Measurements from ENCODE around the gene RFX1. TPM values are rescaled to one million over a fixed set of nuclear protein-coding genes. Genes with fewer than 3 reads are reported as not detected.

RFX1 gene
- total RNA-seq, result 3.3 TPM

DNA sequence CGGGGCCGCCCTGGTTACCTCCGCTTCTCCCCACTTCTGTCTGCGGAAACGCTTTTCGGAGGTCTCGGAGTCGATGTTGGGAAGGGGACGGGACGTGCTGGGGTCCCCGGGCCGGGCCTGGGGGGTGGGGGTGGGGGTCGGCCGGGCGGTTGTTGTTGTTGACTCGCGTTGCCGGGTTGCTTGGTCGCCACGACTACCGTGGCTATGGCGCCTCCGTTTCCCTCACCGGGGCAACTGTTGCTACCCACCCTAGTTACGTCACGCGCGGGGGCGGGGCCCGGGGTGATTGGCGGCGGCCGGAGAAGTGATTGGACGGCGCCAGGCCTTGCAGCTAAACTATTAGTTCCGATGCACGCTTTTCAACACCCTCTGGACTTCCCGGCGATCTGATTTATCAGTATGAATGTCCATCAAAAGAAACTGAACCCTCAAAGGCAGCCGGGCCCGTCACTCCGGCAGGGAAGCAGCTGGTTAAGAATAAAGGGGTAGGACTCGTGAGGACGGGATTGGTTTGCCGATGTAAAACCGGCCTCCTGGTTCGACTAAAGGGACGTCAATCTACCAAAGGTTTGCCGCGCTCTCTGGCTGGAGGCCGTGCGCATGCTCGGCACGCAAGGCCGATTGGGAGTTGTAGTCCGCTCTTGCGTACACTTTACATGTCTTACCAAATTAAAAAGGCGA, at the start of gene RFX1:
Gene RFX1 (minus strand): TSS at position 236 of the 681 bp plus-strand sequence. CDS start 12,477 bp downstream, outside the sequence.
- peaks cover 16 to 23% of the 10 kb centered on the region in 2 donors for H3K4me1 ChIP-seq
- H3K36me3 ChIP-seq, result no peaks in the 10 kb centered on the region
- intact Hi-C loops (cut with DNase I), result loop anchor here (1.0 to 10.0 kb wide), 8 partner anchors 54 to 1211 kb away; partner anchors contain the start of genes ASF1B, BRME1, CALR and CC2D1A
- H3K27me3 ChIP-seq, result no peaks in the 10 kb centered on the region
- no peaks in the 10 kb centered on the region for H3K9me3 ChIP-seq
- DNase-seq (ENCODE audit: low spot score in 2 of 2), result peak; percentile 98 to 100
- peak within 1 kb of the TSS; percentile 100 for H3K27ac ChIP-seq
- TF ChIP-seq, protein P1, sequence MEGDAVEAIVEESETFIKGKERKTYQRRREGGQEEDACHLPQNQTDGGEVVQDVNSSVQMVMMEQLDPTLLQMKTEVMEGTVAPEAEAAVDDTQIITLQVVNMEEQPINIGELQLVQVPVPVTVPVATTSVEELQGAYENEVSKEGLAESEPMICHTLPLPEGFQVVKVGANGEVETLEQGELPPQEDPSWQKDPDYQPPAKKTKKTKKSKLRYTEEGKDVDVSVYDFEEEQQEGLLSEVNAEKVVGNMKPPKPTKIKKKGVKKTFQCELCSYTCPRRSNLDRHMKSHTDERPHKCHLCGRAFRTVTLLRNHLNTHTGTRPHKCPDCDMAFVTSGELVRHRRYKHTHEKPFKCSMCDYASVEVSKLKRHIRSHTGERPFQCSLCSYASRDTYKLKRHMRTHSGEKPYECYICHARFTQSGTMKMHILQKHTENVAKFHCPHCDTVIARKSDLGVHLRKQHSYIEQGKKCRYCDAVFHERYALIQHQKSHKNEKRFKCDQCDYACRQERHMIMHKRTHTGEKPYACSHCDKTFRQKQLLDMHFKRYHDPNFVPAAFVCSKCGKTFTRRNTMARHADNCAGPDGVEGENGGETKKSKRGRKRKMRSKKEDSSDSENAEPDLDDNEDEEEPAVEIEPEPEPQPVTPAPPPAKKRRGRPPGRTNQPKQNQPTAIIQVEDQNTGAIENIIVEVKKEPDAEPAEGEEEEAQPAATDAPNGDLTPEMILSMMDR (IDR thresholded peaks at IDR 0.05), result no peak
- H3K4me3 ChIP-seq, result peak within 1 kb of the TSS; percentile 99 to 100

DNA sequence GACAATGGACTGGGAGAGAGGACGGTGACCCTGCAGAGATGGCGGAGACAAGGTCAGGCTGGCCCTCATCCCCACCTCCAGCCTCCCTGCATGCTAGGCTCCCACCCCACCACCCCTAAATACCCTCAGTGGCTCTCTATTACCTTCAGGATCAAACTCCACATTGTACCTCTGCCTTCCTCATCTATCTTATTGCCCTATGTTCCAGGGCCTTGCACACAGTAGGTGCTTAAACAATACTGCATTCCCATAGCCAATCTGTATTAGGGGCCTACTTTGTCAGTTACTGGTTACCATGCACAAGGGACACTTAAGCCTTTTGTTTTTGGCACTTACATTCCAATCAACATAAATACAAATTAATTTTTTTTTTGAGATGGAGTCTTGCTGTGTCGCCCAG, 49.3 kb upstream of the RFX1 start:
- H3K9me3 ChIP-seq, result no peaks in the 10 kb centered on the region
- H3K27ac ChIP-seq, result no peak overlapping the region
- H3K4me3 ChIP-seq, result no peak overlapping the region
- peaks cover 0 to 5% of the 10 kb centered on the region in 2 donors for H3K4me1 ChIP-seq
- TF ChIP-seq, protein P1 (IDR thresholded peaks at IDR 0.05), result no peak
- no peaks in the 10 kb centered on the region for H3K27me3 ChIP-seq
- intact Hi-C loops (cut with DNase I), result no loop called here
- no peak for DNase-seq (ENCODE audit: low spot score in 2 of 2)
- no peaks in the 10 kb centered on the region for H3K36me3 ChIP-seq

DNA sequence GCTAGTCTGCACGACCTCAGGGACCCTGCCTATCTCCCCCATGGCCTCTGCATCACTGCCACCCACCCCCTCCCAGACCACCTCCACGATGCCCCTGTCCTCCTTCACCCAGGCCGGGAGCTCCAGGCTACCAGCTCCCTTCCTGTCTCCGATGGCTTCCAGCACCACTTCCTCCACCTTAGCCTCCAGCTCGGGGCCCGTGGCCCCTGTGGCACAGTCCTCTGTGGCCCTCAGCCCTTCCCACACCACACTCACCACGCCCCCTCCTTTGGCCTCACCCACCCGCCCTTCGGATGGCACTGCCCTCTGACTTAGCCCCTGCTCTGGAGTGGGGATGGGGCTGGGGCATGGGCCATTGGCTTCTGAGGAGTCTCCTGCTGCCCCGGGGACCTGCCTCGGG, 48.6 kb upstream of the RFX1 start:
- no peak for DNase-seq (ENCODE audit: low spot score in 2 of 2)
- TF ChIP-seq, protein P1 (IDR thresholded peaks at IDR 0.05), result no peak
- Histone ChIP-seq H3K4me3 (no peak overlapping the region), H3K4me1 (peaks cover 0 to 5% of the 10 kb centered on the region in 2 donors), H3K27me3 (no peaks in the 10 kb centered on the region), H3K27ac (no peak overlapping the region), H3K9me3 (no peaks in the 10 kb centered on the region), H3K36me3 (no peaks in the 10 kb centered on the region)
- intact Hi-C loops (cut with DNase I), result no loop called here

DNA sequence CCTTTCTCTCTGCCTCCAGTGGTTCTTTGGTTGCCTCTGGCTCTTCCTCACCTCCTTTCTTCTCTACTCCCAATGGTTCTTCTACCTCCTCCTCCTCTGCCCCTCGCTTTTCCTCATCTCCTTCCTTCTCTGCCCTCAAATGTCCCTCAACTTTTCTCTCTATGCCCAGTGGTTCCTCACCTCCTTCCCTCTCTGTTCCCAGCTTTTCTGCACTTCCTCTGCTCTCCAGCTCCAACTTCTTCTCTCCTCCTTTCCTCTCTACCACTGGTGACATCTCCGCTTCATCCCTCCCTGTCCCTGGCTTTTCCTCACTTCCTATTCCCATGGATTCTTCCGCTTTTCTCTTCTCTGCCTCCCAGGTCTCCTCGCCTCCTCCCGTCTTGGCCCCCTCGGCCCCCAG, 48.0 kb upstream of the RFX1 start:
- DNase-seq (ENCODE audit: low spot score in 2 of 2), result no peak
- no peaks in the 10 kb centered on the region for H3K36me3 ChIP-seq
- H3K4me3 ChIP-seq, result no peak overlapping the region
- no peaks in the 10 kb centered on the region for H3K27me3 ChIP-seq
- no peaks in the 10 kb centered on the region for H3K9me3 ChIP-seq
- peaks cover 0 to 5% of the 10 kb centered on the region in 2 donors for H3K4me1 ChIP-seq
- TF ChIP-seq, protein P1 (IDR thresholded peaks at IDR 0.05), result no peak
- no peak overlapping the region for H3K27ac ChIP-seq
- intact Hi-C loops (cut with DNase I), result no loop called here

DNA sequence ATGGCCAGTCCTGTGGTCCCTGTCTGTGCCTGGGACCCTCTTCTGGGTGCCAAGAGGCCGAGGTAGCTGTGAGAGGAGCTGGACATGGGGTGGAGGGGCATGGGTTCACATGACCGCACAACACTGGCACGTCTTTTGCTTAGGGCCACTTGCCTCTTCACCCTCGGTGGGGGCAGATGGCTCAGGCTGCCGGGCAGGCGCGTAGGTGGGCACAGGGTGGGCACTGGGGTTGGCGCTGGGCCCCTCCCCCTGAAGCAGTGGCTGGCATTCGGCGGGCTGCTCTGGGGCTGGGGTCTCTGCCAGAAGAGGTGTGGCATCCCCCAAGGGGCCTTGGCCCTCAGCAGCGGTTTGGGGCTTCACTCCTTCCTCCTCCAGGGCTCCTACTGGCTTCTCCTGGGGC, 47.4 kb upstream of the RFX1 start:
- H3K27me3 ChIP-seq, result no peaks in the 10 kb centered on the region
- peaks cover 0 to 5% of the 10 kb centered on the region in 2 donors for H3K4me1 ChIP-seq
- no peaks in the 10 kb centered on the region for H3K9me3 ChIP-seq
- H3K36me3 ChIP-seq, result no peaks in the 10 kb centered on the region
- no peak overlapping the region for H3K27ac ChIP-seq
- intact Hi-C loops (cut with DNase I), result no loop called here
- H3K4me3 ChIP-seq, result no peak overlapping the region
- TF ChIP-seq, protein P1 (IDR thresholded peaks at IDR 0.05), result no peak
- no peak for DNase-seq (ENCODE audit: low spot score in 2 of 2)
